Limb (tissue), 2 donors: ENCODE results near the gene LRRC8A.
"Not testable (repeated sequence)": the region's sequence is repeated elsewhere in the genome, so short reads cannot be mapped to it uniquely, and the experiment has no call there.

Experiments
- DNase-seq, 2 donors: peaks; one replicate each; pipeline ENCODE4 v3.0.0-alpha.2; 2016; ENCODE audit errors: extremely low spot score in 2 of 2

The LRRC8A gene

GRCh38 chr9:128881884-128882676 is at the start of gene LRRC8A, which contains the start of gene KYAT1:
LRRC8A (plus strand) TSS chr9:128882133; CDS start chr9:128907165, 25,032 bp downstream.
KYAT1 (minus strand) TSS chr9:128881950; CDS start chr9:128845405, 36,545 bp downstream.
- DNase-seq, result peak; percentile 96 to 99

GRCh38 chr9:128833696-128834095 is 48.2 kb upstream of the LRRC8A start:
- no peak for DNase-seq

GRCh38 chr9:128835246-128836210 is 46.4 kb upstream of the LRRC8A start:
- DNase-seq, result no peak

GRCh38 chr9:128836509-128837145 is 45.3 kb upstream of the LRRC8A start:
- DNase-seq, result no peak

GRCh38 chr9:128838338-128838737 is 43.6 kb upstream of the LRRC8A start:
- no peak for DNase-seq

- no peak for DNase-seq
These were observed 41.4 kb upstream of the LRRC8A start for GRCh38 chr9:128840524-128840923.

- no peak for DNase-seq
These were observed 40.0 kb upstream of the LRRC8A start for GRCh38 chr9:128841694-128842492.

- not testable (repeated sequence) for DNase-seq
These were observed 38.8 kb upstream of the LRRC8A start for GRCh38 chr9:128843171-128843570.

- no peak for DNase-seq
These were observed 36.6 kb upstream of the LRRC8A start for GRCh38 chr9:128845186-128845931.

- no peak for DNase-seq
These were observed 35.3 kb upstream of the LRRC8A start for GRCh38 chr9:128846680-128847030.

- DNase-seq, result no peak
These were observed 34.1 kb upstream of the LRRC8A start for GRCh38 chr9:128847803-128848202.

- DNase-seq, result not testable (repeated sequence)
These were observed 30.9 kb upstream of the LRRC8A start for GRCh38 chr9:128851024-128851423.

- DNase-seq, result not testable (repeated sequence)
These were observed 29.9 kb upstream of the LRRC8A start for GRCh38 chr9:128851779-128852600.

- not testable (repeated sequence) for DNase-seq
These were observed 29.3 kb upstream of the LRRC8A start for GRCh38 chr9:128852646-128853045.

GRCh38 chr9:128854454-128854853 is 27.5 kb upstream of the LRRC8A start:
- not testable (repeated sequence) for DNase-seq

GRCh38 chr9:128858476-128858875 is 23.5 kb upstream of the LRRC8A start:
- not testable (repeated sequence) for DNase-seq

- DNase-seq, result no peak
These were observed 21.0 kb upstream of the LRRC8A start for GRCh38 chr9:128860937-128861336.

GRCh38 chr9:128861501-128861900 is 20.4 kb upstream of the LRRC8A start:
- DNase-seq, result no peak

GRCh38 chr9:128862401-128862851 is 19.5 kb upstream of the LRRC8A start:
- DNase-seq, result no peak
